Measurements from ENCODE around the gene SH3BGRL2. TPM values are rescaled to one million over a fixed set of nuclear protein-coding genes. Genes with fewer than 3 reads are reported as not detected.
"Not testable (repeated sequence)": the region's sequence is repeated elsewhere in the genome, so short reads cannot be mapped to it uniquely, and the experiment has no call there.

SH3BGRL2 gene
- total RNA-seq, 1 donor from 2014 or later, result 10.7 TPM

DNA sequence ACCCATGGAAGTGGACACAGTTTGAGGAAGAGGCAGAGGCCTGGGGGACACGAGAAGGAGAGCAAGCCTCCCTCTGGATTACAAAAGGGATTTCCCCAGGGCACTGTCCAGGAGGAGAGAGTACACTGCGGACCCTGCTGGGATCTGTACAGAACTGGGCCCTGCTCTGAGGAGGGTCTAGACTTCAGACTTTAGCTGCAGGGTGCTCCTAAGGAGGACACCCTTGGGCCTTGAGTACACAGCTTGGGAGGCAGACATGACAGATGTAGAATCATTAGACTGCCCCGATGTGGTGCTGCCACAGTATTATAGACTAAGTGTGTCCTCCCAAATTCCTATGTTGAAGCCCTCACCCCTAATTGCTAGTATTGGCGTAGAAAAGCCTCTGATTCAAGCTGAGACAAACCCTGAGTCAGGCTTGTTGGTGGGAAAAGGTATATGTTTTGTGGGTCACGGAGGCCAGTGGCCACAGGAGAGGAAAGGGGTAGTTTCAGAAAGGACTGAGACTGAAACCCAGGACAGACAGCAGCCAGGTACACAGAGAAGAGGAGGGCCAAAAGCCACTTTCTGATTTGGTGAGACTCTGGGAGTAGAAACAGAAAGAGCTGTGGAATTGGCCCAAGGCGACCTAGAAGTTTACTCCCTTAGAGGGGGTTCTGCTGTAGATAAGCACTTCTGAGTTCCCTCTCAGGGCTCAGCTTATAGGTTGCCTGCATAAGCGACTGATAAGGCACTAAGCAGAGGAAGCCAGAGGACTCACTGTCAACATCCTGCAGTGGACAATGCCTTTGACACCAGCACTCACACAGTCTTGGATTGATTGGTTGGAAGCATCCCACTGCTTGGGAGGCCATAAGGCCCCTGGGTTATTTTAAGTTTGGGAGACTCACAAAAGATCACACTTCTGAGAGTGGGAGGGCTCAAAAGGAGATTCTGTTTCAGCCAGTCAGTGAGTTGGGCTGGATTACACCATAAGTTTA, 16.5 kb upstream of the SH3BGRL2 start:
- no peak for DNase-seq (ENCODE audit: low read depth)

- no peak for DNase-seq (ENCODE audit: low read depth)
Measured at GRCh38 chr6:79617518-79617941, 13.6 kb upstream of the SH3BGRL2 start.

DNA sequence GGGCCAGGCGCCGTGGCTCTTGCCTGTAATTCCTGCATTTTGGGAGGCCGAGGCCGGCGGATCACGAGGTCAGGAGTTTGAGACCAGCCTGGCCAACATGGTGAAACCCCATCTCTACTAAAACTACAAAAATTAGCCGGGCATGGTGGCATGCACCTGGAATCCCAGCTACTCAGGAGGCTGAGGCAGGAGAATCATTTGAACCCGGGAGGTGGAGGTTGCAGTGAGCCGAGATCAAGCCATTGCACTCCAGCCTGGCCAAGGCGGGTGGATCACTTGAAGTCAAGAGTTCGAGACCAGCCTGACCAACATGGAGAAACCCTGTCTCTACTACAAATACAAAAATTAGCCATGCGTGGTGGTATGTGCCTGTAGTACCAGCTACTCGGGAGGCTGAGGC, 12.7 kb upstream of the SH3BGRL2 start:
- DNase-seq (ENCODE audit: low read depth), result not testable (repeated sequence)

GRCh38 chr6:79621579-79621978, 9.6 kb upstream of the SH3BGRL2 start:
- DNase-seq (ENCODE audit: low read depth), result no peak

DNA sequence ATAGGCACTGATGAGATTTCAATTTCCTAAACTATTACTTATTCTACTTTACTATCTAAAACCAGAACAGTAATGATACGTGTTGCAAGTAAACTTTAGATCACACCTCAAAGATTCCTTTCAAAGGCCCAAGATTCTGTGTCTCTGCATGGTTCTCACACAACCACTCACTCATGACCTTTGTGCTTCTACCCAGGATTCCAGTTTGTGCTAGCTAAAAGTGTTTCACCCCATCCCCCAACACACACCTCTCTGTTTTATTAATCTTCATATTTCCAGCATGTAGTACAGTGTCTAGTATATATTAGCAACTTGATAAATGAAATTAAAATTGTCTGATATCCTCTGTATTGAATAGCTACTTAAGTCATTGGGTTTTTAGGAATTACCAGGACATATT, 8.8 kb upstream of the SH3BGRL2 start:
- no peak for DNase-seq (ENCODE audit: low read depth)

DNA sequence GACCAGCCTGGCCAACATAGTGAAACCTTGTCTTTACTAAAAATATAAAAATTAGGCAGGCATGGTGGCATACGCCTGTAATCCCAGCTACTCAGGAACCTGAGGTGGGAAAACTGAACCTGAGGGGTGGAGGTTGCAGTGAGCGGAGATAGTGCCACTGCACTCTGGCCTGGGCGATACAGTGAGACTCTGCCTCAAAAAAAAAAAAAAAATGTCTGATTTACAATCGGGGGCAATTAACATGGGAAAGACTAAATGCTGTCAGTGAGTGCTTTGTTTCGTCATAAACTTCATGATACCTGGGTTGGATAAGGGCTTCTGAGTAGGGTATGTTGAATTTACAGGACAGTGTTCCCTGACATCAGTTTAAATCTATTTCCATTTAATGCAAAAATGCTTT, 8.0 kb upstream of the SH3BGRL2 start:
- DNase-seq (ENCODE audit: low read depth), result no peak

DNA sequence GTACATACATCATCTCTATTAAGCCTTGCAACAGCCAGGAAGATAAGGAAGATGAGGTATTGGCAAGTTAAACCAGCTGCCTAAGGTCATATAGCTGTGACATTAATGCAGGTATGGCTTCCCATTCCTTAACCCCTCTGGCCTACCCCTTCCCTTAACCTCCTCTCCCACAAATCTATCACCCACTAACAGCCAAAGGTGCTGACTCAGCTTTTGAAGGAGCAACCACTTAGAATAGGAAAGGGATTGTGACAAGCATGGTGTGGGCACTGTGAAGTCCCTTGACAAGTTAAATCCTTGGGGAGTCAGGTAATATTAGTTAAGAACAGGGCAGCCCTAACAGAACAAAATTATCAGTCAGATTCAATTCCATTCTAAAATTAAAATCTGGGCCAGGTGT, 5.4 kb upstream of the SH3BGRL2 start:
- no peak for DNase-seq (ENCODE audit: low read depth)

DNA sequence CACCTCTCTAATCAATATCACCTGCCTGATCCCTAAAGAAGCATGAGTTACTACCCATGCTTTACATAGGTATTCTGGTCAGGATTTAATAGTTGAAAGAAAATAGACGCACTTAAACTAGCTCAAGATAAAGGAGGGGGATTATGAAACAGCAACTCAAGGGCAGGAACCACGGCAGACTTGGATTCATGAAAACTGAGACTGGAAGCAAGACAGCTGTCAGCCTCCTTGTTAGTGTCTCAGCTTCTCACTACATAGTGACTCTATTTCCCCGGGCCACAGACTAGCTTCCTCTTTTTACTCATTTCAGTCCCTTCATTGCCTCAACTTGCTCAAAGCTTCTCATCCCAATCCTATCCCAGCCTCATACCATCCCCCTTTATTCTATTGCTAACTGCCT, 4.3 kb upstream of the SH3BGRL2 start:
- no peak for DNase-seq (ENCODE audit: low read depth)

DNA sequence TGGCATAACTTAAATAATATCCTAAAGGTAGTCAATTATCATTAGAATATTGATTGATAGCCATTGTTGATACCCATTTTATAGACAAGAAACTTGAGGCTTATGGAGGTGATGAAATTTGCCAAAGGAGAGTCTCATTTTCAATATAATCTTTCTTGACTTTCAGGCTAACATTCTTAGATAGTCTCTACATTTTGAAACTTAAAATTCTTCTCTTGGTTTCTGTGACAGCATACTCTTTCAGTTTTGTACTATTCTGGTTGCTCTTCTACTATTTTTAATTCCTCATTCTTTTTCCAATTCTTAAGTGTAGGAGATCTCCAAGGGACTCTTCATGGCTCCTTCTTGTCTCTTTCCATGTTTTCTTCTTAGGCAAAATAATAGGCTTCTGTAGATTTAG, 3.7 kb upstream of the SH3BGRL2 start:
- no peak for DNase-seq (ENCODE audit: low read depth)

- no peak for DNase-seq (ENCODE audit: low read depth)
Measured at GRCh38 chr6:79628466-79629288, 2.5 kb upstream of the SH3BGRL2 start.

DNA sequence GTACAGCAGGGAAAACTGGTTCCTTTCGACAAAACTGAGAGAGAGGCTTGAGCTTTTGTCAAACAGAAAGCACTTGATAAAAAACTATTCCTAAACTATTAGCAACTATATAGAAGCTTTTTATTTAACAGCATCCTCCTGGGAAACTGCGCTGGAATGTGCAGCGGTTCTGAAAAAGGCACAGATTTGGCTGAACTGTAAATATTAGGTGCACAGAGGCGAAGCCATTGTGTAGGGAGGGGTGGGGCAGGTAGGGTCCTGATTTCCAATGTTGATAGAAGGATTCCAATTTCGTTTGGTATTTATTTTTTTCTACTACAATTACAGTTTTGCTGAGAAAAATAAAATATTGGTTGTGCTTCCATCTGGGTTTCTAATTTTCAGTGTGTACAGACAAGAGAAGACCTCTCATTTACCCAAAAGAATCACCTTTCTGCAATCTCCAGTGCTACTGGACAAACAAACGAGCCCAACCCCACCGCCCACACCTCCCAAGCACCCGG, 698 bp upstream of the SH3BGRL2 start:
- no peak for DNase-seq (ENCODE audit: low read depth)

DNA sequence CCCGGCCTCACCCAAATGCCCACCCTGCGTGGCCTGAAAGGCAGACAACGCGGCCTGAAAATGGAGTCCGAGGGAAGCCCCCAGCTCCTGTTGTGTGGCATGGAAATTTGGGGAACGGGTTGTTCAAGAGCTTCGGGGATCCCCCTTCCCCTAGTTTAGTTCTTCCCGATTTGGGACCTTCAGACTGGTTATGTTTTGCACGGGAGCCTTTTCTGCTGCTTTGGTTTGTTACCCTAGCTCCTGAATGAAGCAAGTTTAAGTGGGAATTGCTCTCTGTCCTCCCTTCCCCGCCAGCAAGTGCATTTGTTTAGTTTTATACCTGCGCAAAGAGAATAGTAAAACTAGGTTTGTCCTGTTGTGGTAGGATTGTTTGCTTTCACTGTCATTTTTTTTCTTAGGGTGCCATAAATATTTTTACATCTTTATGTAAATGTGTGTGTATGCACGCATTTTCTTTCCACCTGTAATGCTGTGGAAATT, 604 bp downstream of the SH3BGRL2 start:
- DNase-seq (ENCODE audit: low read depth), result no peak

DNA sequence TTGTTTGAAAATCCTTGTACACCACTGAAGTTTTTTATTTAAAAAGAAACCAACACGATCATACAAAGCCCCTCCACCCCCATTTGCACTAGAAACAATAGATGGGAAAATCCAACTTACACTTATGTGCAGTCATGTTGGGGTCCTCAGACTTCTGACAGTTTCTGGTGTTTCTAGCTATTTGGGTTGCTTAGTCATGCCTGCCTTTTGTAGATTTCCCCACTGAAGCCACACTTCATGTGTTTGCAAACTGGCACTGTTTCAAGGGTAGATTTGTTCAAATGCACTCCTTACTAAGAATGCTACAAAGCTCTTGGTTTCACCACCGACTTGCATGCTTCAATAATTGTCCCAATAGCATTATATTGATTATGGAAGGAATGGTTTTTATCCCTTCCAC, 1.5 kb downstream of the SH3BGRL2 start:
- DNase-seq (ENCODE audit: low read depth), result peak; percentile 61

DNA sequence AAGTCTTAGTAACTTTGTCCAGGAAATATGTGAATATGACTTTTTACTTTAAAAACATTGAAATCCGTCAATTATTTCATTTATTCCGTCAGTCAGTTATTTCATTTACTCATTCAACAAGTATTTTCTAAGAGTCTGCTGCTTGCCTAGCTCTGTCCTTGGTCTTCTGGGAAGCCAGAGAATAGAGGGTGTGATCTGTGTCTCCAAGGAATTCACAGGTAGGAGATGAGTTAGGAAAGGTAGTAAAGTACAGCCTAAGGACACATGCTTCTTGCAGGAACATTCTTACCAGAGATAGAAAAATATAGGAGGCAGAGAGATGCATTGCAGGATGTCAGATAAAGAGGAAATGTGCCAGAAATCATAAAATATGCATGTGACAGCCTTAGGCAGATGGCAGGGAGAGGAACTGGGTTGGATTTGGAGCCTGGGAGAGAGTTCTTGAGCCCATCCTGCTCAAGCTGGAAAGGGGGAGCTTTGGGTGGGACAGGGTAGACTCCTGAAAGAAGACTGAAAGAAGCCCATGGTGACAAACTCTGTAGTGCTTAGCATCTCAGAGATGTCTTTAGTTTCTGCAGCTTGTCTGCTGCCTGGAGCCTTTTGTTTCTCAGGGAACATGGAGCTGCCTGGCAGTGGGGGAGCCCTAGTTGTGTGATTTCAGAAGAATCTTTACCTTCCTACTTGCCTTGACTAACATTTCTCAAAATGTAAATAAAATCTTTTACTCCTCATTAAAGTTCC, 3.5 kb downstream of the SH3BGRL2 start:
- no peak for DNase-seq (ENCODE audit: low read depth)

- peak; percentile 56 for DNase-seq (ENCODE audit: low read depth)
Measured at GRCh38 chr6:79635232-79635543, 4.1 kb downstream of the SH3BGRL2 start.

DNA sequence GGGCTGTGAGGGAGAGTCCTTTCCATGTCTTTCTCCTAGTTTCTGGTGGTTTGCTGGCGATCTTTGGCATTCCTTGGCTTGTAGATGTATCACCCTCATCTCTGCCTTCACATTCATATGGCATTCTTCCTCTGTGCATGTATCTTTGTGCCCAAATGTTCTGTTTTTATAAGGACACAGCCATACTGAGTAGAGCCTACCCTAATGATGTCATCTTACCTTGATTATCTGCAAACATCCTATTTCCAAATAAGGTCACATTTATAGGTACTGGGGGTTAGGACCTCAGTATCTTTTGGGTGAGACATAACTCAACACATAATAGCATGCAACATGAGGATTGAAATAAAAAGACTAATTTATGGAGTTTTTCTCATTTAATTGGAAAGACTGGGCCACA, 5.5 kb downstream of the SH3BGRL2 start:
- DNase-seq (ENCODE audit: low read depth), result no peak

- no peak for DNase-seq (ENCODE audit: low read depth)
Measured at GRCh38 chr6:79640146-79641111, 9.3 kb downstream of the SH3BGRL2 start.

DNA sequence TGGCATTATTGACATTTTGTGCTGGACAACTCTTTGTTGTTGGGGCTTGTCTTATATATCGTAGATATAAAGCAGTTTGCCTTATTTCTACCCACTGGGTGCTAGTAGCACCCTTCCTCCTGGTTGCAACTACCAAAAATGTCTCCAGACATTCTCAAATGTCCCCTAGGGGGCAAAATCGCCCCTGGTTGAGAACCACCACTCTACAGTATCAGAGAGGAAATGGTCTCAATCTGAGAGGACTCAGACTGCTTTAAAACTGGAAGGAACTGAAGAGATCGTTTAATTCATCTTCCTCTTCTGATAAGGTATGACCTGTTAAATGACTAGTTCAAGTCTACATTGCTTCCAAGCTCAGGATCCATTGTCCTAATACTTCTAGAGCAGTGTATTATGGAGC, 14.9 kb downstream of the SH3BGRL2 start:
- DNase-seq (ENCODE audit: low read depth), result no peak

DNA sequence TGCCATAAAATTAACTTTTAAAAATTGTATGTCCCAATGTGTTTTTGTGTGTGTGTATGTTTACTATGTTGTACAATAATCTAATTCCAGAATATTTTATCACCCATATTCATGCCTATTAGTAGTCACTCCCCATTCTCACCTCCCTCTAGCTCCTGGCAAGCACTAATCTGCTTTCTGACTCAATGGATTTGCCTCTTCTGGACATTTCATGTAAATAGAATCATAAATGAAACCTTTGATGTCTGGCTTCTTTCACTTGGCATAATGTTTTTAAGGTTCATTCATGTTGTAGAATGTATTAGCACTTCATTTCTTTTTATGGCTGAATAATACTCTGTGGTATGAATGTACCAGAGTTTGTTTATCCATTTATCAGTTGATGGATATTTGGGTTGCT, 15.4 kb downstream of the SH3BGRL2 start:
- DNase-seq (ENCODE audit: low read depth), result no peak

- no peak for DNase-seq (ENCODE audit: low read depth)
Measured at GRCh38 chr6:79647741-79648140, 16.6 kb downstream of the SH3BGRL2 start.

- DNase-seq (ENCODE audit: low read depth), result no peak
Measured at GRCh38 chr6:79648328-79648727, 17.2 kb downstream of the SH3BGRL2 start.
